ENCODE data around the gene ERCC8.

DNA sequence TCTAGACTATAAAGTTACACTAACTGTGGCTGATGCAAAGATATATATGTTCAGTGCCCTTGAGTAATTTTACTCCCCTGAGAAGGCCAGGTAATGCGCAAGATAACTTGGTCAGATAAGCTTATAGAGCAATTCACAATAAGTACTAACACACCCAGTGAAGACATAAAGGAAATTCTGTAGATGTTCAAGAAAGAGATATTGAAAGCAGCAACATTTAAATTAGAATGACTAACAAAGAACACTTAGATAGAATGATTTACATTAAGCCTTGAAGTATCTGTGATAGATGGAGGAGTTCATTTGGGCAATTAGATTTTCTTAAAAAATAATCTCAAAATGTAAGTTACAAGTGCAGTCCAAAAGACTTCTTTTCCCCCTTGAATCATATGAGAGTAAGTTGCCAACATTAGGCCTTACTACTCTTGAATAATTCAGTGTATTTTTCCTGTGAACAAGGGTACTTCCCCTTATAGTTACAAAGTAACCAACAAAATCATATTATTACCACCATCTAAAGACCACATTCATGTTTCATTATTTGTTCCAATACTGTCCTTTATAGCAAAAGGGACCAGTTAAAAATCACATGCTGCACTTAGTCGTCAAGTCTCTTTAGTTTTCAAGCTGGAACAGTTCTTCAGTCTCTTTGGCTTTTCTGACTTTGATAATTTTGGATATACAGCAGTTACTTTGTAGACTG is 56.4 kb downstream of the ERCC8 start:
- TF ChIP-seq, protein P1, sequence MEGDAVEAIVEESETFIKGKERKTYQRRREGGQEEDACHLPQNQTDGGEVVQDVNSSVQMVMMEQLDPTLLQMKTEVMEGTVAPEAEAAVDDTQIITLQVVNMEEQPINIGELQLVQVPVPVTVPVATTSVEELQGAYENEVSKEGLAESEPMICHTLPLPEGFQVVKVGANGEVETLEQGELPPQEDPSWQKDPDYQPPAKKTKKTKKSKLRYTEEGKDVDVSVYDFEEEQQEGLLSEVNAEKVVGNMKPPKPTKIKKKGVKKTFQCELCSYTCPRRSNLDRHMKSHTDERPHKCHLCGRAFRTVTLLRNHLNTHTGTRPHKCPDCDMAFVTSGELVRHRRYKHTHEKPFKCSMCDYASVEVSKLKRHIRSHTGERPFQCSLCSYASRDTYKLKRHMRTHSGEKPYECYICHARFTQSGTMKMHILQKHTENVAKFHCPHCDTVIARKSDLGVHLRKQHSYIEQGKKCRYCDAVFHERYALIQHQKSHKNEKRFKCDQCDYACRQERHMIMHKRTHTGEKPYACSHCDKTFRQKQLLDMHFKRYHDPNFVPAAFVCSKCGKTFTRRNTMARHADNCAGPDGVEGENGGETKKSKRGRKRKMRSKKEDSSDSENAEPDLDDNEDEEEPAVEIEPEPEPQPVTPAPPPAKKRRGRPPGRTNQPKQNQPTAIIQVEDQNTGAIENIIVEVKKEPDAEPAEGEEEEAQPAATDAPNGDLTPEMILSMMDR (IDR thresholded peaks at IDR 0.05 in 2 of 3, conservative IDR thresholded peaks at IDR 0.05 in 1 of 3; ENCODE audit: control insufficient read depth in 2 of 3, extremely low read depth in 1 of 3, insufficient read depth in 1 of 3, low read depth in 3 of 3, low read length in 3 of 3) = no peak
- no peak for TF ChIP-seq KLF5 (IDR thresholded peaks at IDR 0.05; ENCODE audit: partially characterized antibody)
- no peak for TF ChIP-seq RAD21 (IDR thresholded peaks at IDR 0.05; ENCODE audit: insufficient read depth, low read depth, low read length)
- TF ChIP-seq, protein P2, sequence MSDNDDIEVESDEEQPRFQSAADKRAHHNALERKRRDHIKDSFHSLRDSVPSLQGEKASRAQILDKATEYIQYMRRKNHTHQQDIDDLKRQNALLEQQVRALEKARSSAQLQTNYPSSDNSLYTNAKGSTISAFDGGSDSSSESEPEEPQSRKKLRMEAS (IDR thresholded peaks at IDR 0.05; ENCODE audit: low read depth, low read length) = no peak
- TF ChIP-seq, protein P3, sequence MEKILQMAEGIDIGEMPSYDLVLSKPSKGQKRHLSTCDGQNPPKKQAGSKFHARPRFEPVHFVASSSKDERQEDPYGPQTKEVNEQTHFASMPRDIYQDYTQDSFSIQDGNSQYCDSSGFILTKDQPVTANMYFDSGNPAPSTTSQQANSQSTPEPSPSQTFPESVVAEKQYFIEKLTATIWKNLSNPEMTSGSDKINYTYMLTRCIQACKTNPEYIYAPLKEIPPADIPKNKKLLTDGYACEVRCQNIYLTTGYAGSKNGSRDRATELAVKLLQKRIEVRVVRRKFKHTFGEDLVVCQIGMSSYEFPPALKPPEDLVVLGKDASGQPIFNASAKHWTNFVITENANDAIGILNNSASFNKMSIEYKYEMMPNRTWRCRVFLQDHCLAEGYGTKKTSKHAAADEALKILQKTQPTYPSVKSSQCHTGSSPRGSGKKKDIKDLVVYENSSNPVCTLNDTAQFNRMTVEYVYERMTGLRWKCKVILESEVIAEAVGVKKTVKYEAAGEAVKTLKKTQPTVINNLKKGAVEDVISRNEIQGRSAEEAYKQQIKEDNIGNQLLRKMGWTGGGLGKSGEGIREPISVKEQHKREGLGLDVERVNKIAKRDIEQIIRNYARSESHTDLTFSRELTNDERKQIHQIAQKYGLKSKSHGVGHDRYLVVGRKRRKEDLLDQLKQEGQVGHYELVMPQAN (conservative IDR thresholded peaks at IDR 0.05) = no peak
- no peak for TF ChIP-seq FOXM1 (IDR thresholded peaks at IDR 0.05; ENCODE audit: low read depth, low read length)
- TF ChIP-seq EP300 (IDR thresholded peaks at IDR 0.05; ENCODE audit: borderline replicate concordance in 1 of 2, control insufficient read depth in 1 of 2, low read depth in 2 of 2, low read length in 2 of 2) = no peak
- no peak for TF ChIP-seq POLR2A (IDR thresholded peaks at IDR 0.05; ENCODE audit: low read depth, low read length)
- no peak for TF ChIP-seq STAT3 (IDR thresholded peaks at IDR 0.05; ENCODE audit: low read depth, low read length)
- TF ChIP-seq EGR1 (IDR thresholded peaks at IDR 0.05; ENCODE audit: borderline replicate concordance in 1 of 2, low read depth in 2 of 2, low read length in 2 of 2) = no peak
- TF ChIP-seq, protein P4, sequence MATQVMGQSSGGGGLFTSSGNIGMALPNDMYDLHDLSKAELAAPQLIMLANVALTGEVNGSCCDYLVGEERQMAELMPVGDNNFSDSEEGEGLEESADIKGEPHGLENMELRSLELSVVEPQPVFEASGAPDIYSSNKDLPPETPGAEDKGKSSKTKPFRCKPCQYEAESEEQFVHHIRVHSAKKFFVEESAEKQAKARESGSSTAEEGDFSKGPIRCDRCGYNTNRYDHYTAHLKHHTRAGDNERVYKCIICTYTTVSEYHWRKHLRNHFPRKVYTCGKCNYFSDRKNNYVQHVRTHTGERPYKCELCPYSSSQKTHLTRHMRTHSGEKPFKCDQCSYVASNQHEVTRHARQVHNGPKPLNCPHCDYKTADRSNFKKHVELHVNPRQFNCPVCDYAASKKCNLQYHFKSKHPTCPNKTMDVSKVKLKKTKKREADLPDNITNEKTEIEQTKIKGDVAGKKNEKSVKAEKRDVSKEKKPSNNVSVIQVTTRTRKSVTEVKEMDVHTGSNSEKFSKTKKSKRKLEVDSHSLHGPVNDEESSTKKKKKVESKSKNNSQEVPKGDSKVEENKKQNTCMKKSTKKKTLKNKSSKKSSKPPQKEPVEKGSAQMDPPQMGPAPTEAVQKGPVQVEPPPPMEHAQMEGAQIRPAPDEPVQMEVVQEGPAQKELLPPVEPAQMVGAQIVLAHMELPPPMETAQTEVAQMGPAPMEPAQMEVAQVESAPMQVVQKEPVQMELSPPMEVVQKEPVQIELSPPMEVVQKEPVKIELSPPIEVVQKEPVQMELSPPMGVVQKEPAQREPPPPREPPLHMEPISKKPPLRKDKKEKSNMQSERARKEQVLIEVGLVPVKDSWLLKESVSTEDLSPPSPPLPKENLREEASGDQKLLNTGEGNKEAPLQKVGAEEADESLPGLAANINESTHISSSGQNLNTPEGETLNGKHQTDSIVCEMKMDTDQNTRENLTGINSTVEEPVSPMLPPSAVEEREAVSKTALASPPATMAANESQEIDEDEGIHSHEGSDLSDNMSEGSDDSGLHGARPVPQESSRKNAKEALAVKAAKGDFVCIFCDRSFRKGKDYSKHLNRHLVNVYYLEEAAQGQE (IDR thresholded peaks at IDR 0.05; ENCODE audit: low read depth, low read length) = no peak
- no peak for TF ChIP-seq POLR2AphosphoS2 (IDR thresholded peaks at IDR 0.05; ENCODE audit: low read depth, low read length)
- no peak for TF ChIP-seq MEF2B (IDR thresholded peaks at IDR 0.05; ENCODE audit: partially characterized antibody, poor library complexity, severe bottlenecking)
